Stomach smooth muscle (tissue), 2 donors: ENCODE results near the gene GLB1L.

Source experiments
- H3K27ac ChIP-seq: one replicate; pipeline ENCODE4 v1.7.0; 2013; ENCODE audit warnings: mild to moderate bottlenecking, low read length, inconsistent platforms
- H3K27me3 ChIP-seq, 2 donors: one replicate each; pipeline ENCODE4 v1.7.0; 2013; ENCODE audit warnings: low read length in 2 of 2; ENCODE audit not compliant: insufficient read depth in 2 of 2, control insufficient read depth in 1 of 2
- H3K36me3 ChIP-seq, 2 donors: one replicate each; pipeline ENCODE4 v1.7.0; 2013; ENCODE audit warnings: low read length in 2 of 2; ENCODE audit not compliant: control insufficient read depth in 2 of 2, insufficient read depth in 2 of 2
- H3K4me1 ChIP-seq: one replicate; pipeline ENCODE4 v1.7.0; 2013; ENCODE audit warnings: low read length; ENCODE audit not compliant: control insufficient read depth, insufficient read depth
- H3K4me3 ChIP-seq, 2 donors: one replicate each; pipeline ENCODE4 v1.7.0; 2013; ENCODE audit warnings: low read length in 2 of 2
- H3K9ac ChIP-seq, 2 donors: one replicate each; pipeline ENCODE4 v1.7.0; 2013; ENCODE audit warnings: low read length in 2 of 2, mild to moderate bottlenecking in 1 of 2
- H3K9me3 ChIP-seq, 2 donors: one replicate each; pipeline ENCODE4 v1.7.0; 2013; ENCODE audit warnings: low read length in 2 of 2; ENCODE audit not compliant: control insufficient read depth in 2 of 2
- donor health status: healthy.
- donor health status: Pancreatic carcinoma.

The GLB1L gene

DNA sequence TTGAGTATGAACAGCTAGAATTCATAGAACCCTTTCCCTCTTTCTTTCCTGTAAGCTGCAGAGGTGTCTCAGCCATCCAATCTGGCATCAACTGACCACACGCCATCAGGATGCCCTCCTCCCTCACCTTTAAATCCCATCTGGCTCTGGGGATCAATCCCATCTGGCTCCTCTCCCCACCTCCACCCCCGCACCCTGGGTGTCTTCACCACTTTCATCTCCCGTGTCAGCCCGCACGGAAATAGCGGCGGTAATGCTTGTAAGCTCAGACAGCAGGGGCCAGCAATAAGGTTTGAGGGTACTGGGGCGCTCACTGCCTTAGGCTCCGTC is 7.3 kb upstream of the GLB1L start:
- Histone ChIP-seq H3K4me3 (peak overlapping the region; percentile 90 to 96), H3K36me3 (peaks cover 14 to 17% of the 10 kb centered on the region in 2 donors), H3K9ac (peak overlapping the region; percentile 73 to 86), H3K27me3 (no peaks in the 10 kb centered on the region), H3K9me3 (no peaks in the 10 kb centered on the region), H3K27ac (peak overlapping the region; percentile 90), H3K4me1 (peaks cover 56% of the 10 kb centered on the region)

DNA sequence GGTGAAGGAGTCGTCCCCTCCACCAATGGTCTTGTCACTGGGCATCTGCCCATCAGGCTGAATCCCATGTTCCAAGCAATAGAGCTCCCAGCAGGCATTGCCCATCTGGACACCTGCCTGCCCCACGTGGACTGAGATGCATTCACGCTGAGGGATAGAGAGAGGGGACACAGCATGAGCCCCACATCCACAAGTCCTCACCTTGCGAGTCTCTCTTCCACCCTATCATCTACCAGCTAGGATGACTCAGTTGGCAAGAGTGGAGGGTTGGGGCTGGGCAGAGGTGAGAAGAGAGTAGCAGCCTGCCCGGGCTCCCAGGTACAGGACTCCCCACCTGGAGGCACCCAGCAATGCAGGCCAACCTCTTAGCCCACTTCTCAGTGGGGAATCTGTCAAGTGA is 6.8 kb upstream of the GLB1L start:
- Histone ChIP-seq H3K36me3 (peaks cover 16 to 22% of the 10 kb centered on the region in 2 donors), H3K4me1 (peaks cover 58% of the 10 kb centered on the region), H3K9ac (peak overlapping the region in 1 of 2 donors; percentile 86), H3K27ac (peak overlapping the region; percentile 90), H3K27me3 (no peaks in the 10 kb centered on the region), H3K9me3 (no peaks in the 10 kb centered on the region), H3K4me3 (peak overlapping the region in 1 of 2 donors; percentile 96)

DNA sequence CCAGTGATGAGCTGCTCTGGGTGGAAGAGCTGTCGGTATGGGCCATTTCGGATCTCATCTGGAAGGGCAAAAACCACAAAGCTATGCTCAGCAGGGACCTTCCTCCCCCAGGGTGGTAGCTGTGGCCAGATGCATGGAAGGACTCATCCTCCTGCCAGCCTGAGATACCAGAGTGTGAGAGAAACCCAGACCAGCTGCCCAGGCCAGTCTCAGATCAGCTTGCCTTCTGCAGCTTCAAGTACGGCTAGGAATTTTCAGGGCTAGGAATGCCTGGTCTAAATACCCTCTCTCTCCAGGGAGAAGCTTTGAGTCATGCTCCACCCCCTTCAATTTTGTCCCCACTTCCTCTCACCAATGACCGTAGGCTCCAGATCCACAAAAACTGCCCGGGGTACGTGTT is 6.4 kb upstream of the GLB1L start:
- peak overlapping the region in 1 of 2 donors; percentile 86 for H3K9ac ChIP-seq
- peak overlapping the region in 1 of 2 donors; percentile 29 for H3K4me3 ChIP-seq
- H3K9me3 ChIP-seq, result no peaks in the 10 kb centered on the region
- peak overlapping the region; percentile 90 for H3K27ac ChIP-seq
- peaks cover 60% of the 10 kb centered on the region for H3K4me1 ChIP-seq
- peaks cover 16 to 22% of the 10 kb centered on the region in 2 donors for H3K36me3 ChIP-seq
- no peaks in the 10 kb centered on the region for H3K27me3 ChIP-seq

DNA sequence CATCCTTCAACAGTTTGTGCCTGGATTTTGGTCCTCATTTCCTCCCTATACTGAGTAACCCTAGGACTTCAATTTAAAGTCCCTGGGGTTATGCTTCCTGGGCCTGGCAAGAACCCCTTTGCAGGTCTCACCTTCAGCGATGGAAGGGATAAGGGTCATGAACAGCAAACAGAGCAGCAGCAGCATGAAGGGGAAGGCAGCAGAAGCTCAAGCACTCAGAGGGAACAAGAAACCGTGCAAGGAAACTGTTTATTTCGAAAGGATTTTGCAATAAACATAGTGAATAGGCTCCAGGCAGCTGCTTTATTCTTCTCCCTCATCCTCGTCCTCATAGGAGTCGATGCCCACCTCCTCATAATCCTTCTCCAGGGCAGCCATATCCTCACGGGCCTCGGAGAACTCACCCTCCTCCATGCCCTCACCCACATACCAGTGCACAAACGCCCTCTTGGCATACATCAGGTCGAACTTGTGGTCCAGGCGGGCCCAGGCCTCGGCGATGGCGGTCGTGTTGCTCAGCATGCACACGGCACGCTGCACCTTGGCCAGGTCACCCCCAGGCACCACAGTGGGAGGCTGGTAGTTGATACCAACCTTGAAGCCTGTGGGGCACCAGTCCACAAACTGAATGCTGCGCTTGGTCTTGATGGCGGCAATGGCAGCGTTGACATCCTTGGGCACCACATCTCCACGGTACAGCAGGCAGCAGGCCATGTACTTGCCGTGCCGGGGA is 5.0 kb upstream of the GLB1L start:
- Histone ChIP-seq H3K9ac (peak overlapping the region; percentile 7 to 64), H3K4me3 (peak overlapping the region; percentile 28 to 54), H3K27me3 (no peaks in the 10 kb centered on the region), H3K9me3 (no peaks in the 10 kb centered on the region), H3K36me3 (peaks cover 16 to 22% of the 10 kb centered on the region in 2 donors), H3K4me1 (peaks cover 71% of the 10 kb centered on the region), H3K27ac (peak overlapping the region; percentile 90)

DNA sequence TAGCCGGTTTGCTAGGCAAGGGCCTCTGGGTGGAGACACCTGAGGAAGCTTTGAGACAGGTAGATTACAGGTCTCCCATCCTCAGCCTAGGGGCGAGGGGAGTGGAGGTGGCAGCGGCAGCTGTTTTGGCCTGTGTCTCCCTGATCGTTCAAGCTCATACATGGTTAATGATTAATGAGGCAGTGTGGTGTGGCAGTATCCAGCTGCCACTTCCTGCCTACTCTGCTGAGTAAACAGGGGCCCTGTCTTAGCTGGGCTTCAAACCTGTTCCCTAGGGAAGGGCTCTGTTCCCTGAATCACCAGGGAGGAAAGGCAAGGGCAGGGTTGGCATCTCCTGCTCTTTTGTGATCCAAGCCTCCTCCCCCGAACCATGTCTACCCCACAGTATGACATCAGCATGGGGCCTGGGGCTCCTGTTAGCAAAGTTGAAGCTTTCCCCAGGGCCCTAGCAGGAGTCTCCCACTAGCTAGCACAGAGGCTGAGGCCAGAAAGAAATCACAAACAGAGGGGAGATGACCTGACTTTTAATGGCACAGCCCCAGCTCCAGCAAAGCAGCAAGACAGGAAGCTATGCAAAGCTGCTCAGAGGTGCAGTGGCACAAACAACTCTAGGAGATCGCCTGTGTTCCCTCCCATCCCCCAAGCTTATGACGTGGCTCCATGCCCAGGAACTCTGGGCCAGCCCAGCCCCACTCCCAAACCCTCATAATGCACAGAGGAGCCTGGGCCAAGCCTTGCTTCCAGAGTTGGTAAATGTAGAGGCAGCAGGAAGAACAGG is 4.1 kb upstream of the GLB1L start:
- Histone ChIP-seq H3K27me3 (no peaks in the 10 kb centered on the region), H3K9ac (peak overlapping the region; percentile 7 to 64), H3K9me3 (no peaks in the 10 kb centered on the region), H3K4me3 (peak overlapping the region; percentile 28 to 54), H3K36me3 (peaks cover 16 to 22% of the 10 kb centered on the region in 2 donors), H3K27ac (peak overlapping the region; percentile 90), H3K4me1 (peaks cover 73% of the 10 kb centered on the region)

DNA sequence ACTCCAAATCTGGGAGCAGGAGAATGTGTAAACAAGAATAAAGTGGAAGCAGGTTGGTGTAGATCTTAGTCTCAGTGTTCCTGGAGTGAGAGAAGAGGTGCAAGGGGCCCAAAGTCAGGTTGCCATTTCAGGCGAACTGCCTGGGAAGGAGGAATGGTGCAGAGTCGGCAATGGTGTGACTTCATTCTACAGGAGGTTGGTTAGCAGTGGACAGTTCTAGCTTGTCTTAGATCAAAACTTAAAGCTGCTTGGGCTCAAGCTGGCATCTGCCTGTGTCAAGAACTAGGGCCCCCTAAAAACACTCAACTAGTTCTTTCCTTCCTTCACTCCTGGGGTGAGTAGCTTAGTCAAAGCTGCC is 3.6 kb upstream of the GLB1L start:
- Histone ChIP-seq H3K9ac (peak overlapping the region; percentile 7 to 64), H3K4me3 (peak overlapping the region in 1 of 2 donors; percentile 54), H3K9me3 (no peaks in the 10 kb centered on the region), H3K36me3 (peaks cover 16 to 22% of the 10 kb centered on the region in 2 donors), H3K27me3 (no peaks in the 10 kb centered on the region), H3K4me1 (peaks cover 67% of the 10 kb centered on the region), H3K27ac (peak overlapping the region; percentile 90)

DNA sequence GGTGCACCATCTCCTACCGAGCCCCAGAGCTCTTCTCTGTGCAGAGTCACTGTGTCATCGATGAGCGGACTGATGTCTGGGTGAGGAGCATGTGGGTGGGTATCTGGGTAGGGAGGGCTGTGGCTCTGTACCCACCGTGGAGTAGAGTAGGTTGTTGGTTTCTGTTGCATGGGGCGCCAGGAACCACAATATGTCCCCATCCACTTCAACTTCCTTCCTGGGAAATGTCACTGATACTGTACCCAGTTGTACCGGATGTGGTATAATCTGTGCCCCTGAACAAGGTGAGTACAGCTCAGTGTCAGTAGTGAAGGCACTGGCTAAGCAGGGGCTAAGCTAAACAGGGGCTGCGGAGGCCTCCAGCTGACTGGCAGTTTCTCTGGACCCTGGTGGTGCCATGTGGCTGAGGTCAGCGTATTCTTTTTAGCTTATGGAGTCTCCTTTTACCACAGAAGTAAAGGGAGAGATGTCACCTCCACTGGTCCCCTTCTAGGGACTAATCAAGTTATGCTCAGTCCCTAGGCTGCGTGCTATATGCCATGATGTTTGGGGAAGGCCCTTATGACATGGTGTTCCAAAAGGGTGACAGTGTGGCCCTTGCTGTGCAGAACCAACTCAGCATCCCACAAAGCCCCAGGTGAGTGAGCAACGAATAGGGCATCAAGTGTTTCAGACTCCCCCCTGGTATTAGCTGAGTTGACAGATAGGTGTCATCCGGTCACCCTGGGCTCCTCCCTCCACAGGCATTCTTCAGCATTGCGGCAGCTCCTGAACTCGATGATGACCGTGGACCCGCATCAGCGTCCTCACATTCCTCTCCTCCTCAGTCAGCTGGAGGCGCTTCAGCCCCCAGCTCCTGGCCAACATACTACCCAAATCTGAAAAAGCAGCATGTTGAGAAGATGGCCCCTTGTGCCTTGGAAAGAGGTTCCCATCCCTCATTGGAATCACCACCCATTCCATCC is 2.7 kb upstream of the GLB1L start:
- H3K9me3 ChIP-seq, result no peaks in the 10 kb centered on the region
- no peak overlapping the region for H3K9ac ChIP-seq
- H3K27me3 ChIP-seq, result no peaks in the 10 kb centered on the region
- peaks cover 61% of the 10 kb centered on the region for H3K4me1 ChIP-seq
- H3K36me3 ChIP-seq, result peaks cover 16 to 22% of the 10 kb centered on the region in 2 donors
- no peak overlapping the region for H3K4me3 ChIP-seq
- H3K27ac ChIP-seq, result peak overlapping the region; percentile 41

DNA sequence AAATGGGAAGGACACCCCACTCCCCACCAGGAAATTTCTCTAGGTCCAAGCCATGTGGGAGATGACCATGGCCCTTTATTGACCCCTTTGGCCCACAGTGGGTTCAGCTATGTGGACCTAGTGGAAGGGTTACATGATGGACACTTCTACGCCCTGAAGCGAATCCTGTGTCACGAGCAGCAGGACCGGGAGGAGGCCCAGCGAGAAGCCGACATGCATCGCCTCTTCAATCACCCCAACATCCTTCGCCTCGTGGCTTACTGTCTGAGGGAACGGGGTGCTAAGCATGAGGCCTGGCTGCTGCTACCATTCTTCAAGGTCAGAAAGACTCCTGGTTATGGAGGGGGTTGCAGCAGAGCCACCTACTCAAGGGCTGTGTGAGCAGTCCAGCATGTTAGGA is 1.3 kb upstream of the GLB1L start:
- Histone ChIP-seq H3K4me1 (peaks cover 50% of the 10 kb centered on the region), H3K36me3 (peaks cover 15 to 21% of the 10 kb centered on the region in 2 donors), H3K9me3 (no peaks in the 10 kb centered on the region), H3K9ac (peak overlapping the region in 1 of 2 donors; percentile 98), H3K27ac (no peak overlapping the region), H3K4me3 (no peak overlapping the region), H3K27me3 (no peaks in the 10 kb centered on the region)

DNA sequence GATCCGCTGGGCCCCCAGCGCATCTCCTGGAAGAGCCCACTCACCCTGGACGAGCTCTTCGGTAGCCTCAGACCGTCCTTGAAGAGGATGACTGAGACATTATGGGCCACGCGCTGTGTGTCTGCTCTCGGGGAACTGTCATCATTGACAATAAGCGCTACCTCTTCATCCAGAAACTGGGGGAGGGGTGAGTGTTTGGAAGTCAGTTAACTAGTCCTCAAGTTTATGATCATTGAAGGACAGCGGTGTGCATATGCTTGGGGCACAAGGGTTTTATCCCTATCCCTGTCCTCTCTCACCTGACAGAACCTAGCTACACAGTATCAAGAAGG is 621 bp upstream of the GLB1L start:
- peak overlapping the region; percentile 98 for H3K9ac ChIP-seq
- H3K27ac ChIP-seq, result peak overlapping the region; percentile 97
- no peaks in the 10 kb centered on the region for H3K27me3 ChIP-seq
- no peaks in the 10 kb centered on the region for H3K9me3 ChIP-seq
- H3K36me3 ChIP-seq, result peaks cover 12 to 16% of the 10 kb centered on the region in 2 donors
- H3K4me1 ChIP-seq, result peaks cover 46% of the 10 kb centered on the region
- H3K4me3 ChIP-seq, result peak overlapping the region; percentile 91 to 94

DNA sequence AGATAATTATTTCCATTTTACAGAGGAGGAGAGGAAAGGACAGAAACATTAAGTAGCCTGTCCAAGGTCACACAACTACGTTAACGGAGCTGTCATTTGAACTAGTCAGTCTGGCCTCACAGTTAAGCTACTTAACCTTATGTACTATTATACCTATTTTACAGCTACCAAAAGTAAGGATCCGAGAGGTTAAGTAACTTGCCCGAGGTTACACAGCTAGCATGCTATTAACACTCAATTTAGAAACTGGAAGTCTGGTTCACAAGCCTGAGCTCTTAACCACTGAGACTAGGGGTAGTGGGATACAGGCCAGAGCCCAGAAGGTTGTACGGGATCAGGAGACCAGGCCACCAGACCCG is 476 bp downstream of the GLB1L start:
- Histone ChIP-seq H3K27me3 (no peaks in the 10 kb centered on the region), H3K9me3 (no peaks in the 10 kb centered on the region), H3K36me3 (peaks cover 10 to 14% of the 10 kb centered on the region in 2 donors), H3K9ac (peak overlapping the region; percentile 98), H3K4me1 (peaks cover 35% of the 10 kb centered on the region), H3K4me3 (peak overlapping the region; percentile 91 to 94), H3K27ac (peak overlapping the region; percentile 97)
